ENCODE measurements around the gene SMIM36.

DNA sequence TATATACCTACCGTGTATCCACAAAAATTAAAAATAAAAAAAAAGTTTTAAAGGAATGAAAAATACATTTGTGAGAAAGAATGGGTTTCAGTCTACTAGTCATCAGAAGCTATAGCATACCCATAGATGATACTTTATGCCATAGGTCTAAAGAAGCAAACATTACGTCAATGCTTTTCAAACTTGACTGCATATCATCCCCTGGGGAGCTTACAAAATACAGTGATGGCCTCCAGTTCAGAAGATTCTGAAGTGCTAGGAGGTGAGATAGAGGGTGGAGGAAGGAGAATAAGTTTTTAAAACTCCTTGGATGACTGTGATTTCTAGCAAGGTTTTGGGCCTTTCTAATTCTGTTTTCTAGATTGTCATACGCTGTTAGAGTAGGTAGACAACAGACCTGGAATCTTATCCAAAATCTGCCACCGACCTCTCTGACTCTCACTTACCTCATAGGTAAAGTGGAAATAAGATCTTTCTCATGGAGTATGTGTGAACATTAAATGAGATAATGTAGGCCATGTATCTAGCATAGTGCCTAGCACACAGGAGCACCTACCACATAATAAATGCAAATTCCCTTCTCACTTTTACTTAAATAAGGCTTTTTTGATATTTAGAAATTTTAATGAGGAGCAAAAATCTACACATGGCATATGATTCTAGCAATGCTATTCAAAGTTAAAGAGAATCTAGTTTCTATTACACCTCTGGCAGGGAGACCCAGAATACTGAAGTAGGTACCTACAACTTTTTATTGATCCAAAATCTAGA is 102.0 kb downstream of the SMIM36 start:
- TF ChIP-seq, protein P1, sequence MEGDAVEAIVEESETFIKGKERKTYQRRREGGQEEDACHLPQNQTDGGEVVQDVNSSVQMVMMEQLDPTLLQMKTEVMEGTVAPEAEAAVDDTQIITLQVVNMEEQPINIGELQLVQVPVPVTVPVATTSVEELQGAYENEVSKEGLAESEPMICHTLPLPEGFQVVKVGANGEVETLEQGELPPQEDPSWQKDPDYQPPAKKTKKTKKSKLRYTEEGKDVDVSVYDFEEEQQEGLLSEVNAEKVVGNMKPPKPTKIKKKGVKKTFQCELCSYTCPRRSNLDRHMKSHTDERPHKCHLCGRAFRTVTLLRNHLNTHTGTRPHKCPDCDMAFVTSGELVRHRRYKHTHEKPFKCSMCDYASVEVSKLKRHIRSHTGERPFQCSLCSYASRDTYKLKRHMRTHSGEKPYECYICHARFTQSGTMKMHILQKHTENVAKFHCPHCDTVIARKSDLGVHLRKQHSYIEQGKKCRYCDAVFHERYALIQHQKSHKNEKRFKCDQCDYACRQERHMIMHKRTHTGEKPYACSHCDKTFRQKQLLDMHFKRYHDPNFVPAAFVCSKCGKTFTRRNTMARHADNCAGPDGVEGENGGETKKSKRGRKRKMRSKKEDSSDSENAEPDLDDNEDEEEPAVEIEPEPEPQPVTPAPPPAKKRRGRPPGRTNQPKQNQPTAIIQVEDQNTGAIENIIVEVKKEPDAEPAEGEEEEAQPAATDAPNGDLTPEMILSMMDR (conservative IDR thresholded peaks at IDR 0.05; ENCODE audit: low read length) = no peak
- TF ChIP-seq EZH2phosphoT487 (IDR thresholded peaks at IDR 0.05; ENCODE audit: borderline replicate concordance) = no peak
